Measurements from ENCODE around the gene C6orf52.
"Not testable (repeated sequence)": the region's sequence is repeated elsewhere in the genome, so short reads cannot be mapped to it uniquely, and the experiment has no call there.

Gene C6orf52

DNA sequence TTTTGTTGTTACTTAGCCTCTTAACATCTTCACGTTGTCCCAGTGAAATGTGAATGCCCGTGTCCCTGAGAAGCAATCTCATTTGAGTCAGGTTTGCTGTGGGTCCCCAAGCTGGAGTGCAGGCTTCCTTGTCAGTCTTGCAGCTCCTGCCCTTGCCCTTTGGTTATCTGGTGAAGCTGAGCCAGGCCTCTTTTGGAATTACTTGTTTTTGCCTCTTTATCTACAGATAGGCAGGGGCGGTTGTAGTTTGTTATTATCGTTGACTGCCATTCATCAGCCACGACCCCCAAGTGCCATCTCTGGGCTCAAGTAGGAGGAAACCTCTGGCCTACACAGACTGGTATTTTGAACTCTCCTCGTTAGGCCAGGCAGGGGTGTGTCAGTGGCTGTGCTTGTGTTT lies 30.6 kb upstream of the C6orf52 start:
- Histone ChIP-seq H3K4me1 (ENCODE audit: control insufficient read depth, insufficient read depth, low read length, poor library complexity, severe bottlenecking) (peaks cover 6% of the 10 kb centered on the region), H3K27ac (ENCODE audit: insufficient read depth, low read length, poor library complexity, severe bottlenecking) (no peak overlapping the region), H3K9me3 (ENCODE audit: control insufficient read depth, low read length) (no peaks in the 10 kb centered on the region), H3K27me3 (replicated peaks; ENCODE audit: control insufficient read depth, insufficient read depth, low read length, poor library complexity, severe bottlenecking) (no peaks in the 10 kb centered on the region), H3K4me3 (ENCODE audit: insufficient read depth, low read depth, low read length, poor library complexity, severe bottlenecking) (no peak overlapping the region), H3K36me3 (ENCODE audit: control insufficient read depth, insufficient read depth, low read length) (peaks cover 9% of the 10 kb centered on the region)
- no peak for DNase-seq

DNA sequence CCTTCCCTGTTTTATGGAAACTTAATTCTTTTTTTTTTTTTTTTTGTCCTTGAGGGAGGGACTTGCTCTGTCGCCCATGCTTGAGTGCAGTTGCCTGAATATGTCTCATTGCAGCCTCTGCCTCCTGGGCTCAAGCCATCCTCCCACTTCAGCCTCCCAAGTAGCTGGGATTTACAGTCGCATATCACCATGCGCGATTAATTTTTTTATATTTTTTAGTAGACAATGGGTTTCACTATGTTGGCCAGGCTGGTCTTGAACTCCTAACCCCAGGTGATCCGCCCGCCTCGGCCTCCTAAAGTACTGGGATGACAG lies 29.1 kb upstream of the C6orf52 start:
- Histone ChIP-seq H3K4me3 (ENCODE audit: insufficient read depth, low read depth, low read length, poor library complexity, severe bottlenecking) (peak overlapping the region; percentile 62), H3K9me3 (ENCODE audit: control insufficient read depth, low read length) (no peaks in the 10 kb centered on the region), H3K36me3 (ENCODE audit: control insufficient read depth, insufficient read depth, low read length) (peaks cover under 1% of the 10 kb centered on the region), H3K27ac (ENCODE audit: insufficient read depth, low read length, poor library complexity, severe bottlenecking) (peak overlapping the region; percentile 61), H3K27me3 (replicated peaks; ENCODE audit: control insufficient read depth, insufficient read depth, low read length, poor library complexity, severe bottlenecking) (no peaks in the 10 kb centered on the region), H3K4me1 (ENCODE audit: control insufficient read depth, insufficient read depth, low read length, poor library complexity, severe bottlenecking) (peaks cover 6% of the 10 kb centered on the region)
- DNase-seq = no peak

GRCh38 chr6:10722820-10723566 lies 28.6 kb upstream of the C6orf52 start, which contains the start of gene TMEM14C:
Gene TMEM14C (plus strand): TSS chr6:10723070. CDS start chr6:10724614, 1,544 bp downstream.
- no peaks in the 10 kb centered on the region for H3K27me3 ChIP-seq (replicated peaks; ENCODE audit: control insufficient read depth, insufficient read depth, low read length, poor library complexity, severe bottlenecking)
- peaks cover 6% of the 10 kb centered on the region for H3K4me1 ChIP-seq (ENCODE audit: control insufficient read depth, insufficient read depth, low read length, poor library complexity, severe bottlenecking)
- H3K27ac ChIP-seq (ENCODE audit: insufficient read depth, low read length, poor library complexity, severe bottlenecking) = peak within 1 kb of the TSS; percentile 61
- DNase-seq = peak; percentile 69 to 73 (median 72)
- no peaks in the 10 kb centered on the region for H3K36me3 ChIP-seq (ENCODE audit: control insufficient read depth, insufficient read depth, low read length)
- peak within 1 kb of the TSS; percentile 62 for H3K4me3 ChIP-seq (ENCODE audit: insufficient read depth, low read depth, low read length, poor library complexity, severe bottlenecking)
- no peaks in the 10 kb centered on the region for H3K9me3 ChIP-seq (ENCODE audit: control insufficient read depth, low read length)

DNA sequence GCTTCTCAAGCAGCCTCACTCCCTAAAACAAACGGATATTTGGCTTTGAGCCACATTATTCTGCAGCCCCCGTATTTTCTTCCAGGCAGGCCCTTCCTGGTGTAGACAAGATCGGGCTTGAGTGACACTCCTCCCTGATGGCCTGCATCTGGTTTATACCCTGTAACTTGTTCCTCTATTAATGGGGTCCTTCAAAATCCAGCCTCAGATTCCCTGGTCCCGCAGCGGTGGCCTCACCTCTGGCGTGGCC lies 28.1 kb upstream of the C6orf52 start:
- Histone ChIP-seq H3K4me3 (ENCODE audit: insufficient read depth, low read depth, low read length, poor library complexity, severe bottlenecking) (peak overlapping the region; percentile 62), H3K27me3 (replicated peaks; ENCODE audit: control insufficient read depth, insufficient read depth, low read length, poor library complexity, severe bottlenecking) (no peaks in the 10 kb centered on the region), H3K36me3 (ENCODE audit: control insufficient read depth, insufficient read depth, low read length) (no peaks in the 10 kb centered on the region), H3K9me3 (ENCODE audit: control insufficient read depth, low read length) (no peaks in the 10 kb centered on the region), H3K27ac (ENCODE audit: insufficient read depth, low read length, poor library complexity, severe bottlenecking) (peak overlapping the region; percentile 61), H3K4me1 (ENCODE audit: control insufficient read depth, insufficient read depth, low read length, poor library complexity, severe bottlenecking) (peaks cover 6% of the 10 kb centered on the region)
- no peak for DNase-seq

DNA sequence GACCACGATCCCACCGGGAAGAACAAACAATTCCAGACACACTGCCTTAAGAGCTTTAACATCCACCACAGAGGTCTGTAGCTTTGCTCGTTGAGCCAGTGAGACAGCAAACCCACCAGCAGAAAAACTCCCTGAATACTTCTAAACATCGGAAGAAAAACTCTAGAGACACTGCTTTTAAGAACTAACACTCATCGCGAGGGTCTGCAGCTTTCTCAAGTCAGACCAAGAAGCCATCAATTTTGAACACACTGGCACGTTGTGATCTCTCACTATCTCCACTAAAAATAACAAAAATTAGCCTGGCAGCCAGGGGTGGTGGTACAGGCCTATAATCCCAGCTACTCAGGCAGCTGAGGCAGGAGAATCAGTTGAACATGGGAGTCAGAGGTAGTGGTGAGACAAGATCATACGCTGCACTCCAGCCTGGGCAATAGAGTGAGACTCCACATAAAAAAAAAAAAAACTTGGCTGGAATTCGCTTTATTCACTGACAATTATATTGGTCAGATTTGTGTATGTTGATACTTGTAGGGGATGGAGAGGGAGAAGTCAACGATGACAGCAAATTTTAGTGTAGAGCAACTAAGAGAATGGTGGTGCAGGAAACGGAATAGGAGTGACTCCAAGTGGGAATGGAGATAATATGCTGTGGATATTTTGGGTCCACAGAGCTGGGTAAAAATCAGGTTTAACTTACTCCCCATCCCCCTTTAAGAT lies 27.6 kb upstream of the C6orf52 start:
- H3K4me3 ChIP-seq (ENCODE audit: insufficient read depth, low read depth, low read length, poor library complexity, severe bottlenecking) = peak overlapping the region; percentile 62
- no peaks in the 10 kb centered on the region for H3K36me3 ChIP-seq (ENCODE audit: control insufficient read depth, insufficient read depth, low read length)
- H3K4me1 ChIP-seq (ENCODE audit: control insufficient read depth, insufficient read depth, low read length, poor library complexity, severe bottlenecking) = peaks cover 6% of the 10 kb centered on the region
- DNase-seq = no peak
- H3K27ac ChIP-seq (ENCODE audit: insufficient read depth, low read length, poor library complexity, severe bottlenecking) = peak overlapping the region; percentile 61
- no peaks in the 10 kb centered on the region for H3K27me3 ChIP-seq (replicated peaks; ENCODE audit: control insufficient read depth, insufficient read depth, low read length, poor library complexity, severe bottlenecking)
- no peaks in the 10 kb centered on the region for H3K9me3 ChIP-seq (ENCODE audit: control insufficient read depth, low read length)

GRCh38 chr6:10720960-10721849 lies 26.8 kb upstream of the C6orf52 start:
- Histone ChIP-seq H3K27ac (ENCODE audit: insufficient read depth, low read length, poor library complexity, severe bottlenecking) (peak overlapping the region; percentile 71), H3K4me3 (ENCODE audit: insufficient read depth, low read depth, low read length, poor library complexity, severe bottlenecking) (peak overlapping the region; percentile 63)
- not testable (repeated sequence) for DNase-seq; H3K4me1 ChIP-seq (ENCODE audit: control insufficient read depth, insufficient read depth, low read length, poor library complexity, severe bottlenecking); H3K36me3 ChIP-seq (ENCODE audit: control insufficient read depth, insufficient read depth, low read length); H3K9me3 ChIP-seq (ENCODE audit: control insufficient read depth, low read length); H3K27me3 ChIP-seq (replicated peaks; ENCODE audit: control insufficient read depth, insufficient read depth, low read length, poor library complexity, severe bottlenecking)

DNA sequence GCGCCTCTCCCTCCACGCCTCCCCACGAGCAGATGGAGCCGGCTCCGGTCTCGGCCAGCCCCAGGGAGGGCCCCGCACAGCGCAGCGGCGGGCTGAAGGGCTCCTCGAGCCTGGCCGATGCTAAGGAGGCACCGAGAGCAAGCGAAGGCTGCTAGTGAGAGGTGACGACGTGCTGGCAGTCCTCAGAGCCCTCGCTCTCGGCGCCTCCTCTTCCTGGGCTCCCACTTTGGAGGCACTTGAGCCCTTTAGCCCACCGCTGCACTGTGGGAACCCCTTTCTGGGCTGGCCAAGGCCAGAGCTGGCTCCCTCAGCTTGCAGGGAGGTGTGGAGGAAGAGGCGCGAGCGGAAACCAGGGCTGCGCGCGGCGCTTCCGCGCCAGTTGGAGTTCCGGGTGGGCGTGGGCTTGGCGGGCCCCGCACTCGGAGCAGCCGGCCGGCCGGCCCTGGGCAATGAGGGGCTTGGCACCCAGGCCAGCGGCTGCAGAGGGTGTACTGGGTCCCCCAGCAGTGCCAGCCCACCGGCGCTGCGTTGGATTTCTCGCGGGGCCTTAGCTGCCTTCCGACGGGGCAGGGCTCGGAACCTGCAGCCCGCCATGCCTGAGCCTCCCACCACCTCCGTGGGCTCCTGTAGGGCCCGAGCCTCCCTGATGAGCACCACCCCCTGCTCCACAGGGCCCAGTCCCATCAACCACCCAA lies 26.0 kb upstream of the C6orf52 start:
- Histone ChIP-seq H3K27ac (ENCODE audit: insufficient read depth, low read length, poor library complexity, severe bottlenecking) (peak overlapping the region; percentile 71), H3K9me3 (ENCODE audit: control insufficient read depth, low read length) (no peaks in the 10 kb centered on the region), H3K36me3 (ENCODE audit: control insufficient read depth, insufficient read depth, low read length) (no peaks in the 10 kb centered on the region), H3K4me1 (ENCODE audit: control insufficient read depth, insufficient read depth, low read length, poor library complexity, severe bottlenecking) (peaks cover 6% of the 10 kb centered on the region), H3K27me3 (replicated peaks; ENCODE audit: control insufficient read depth, insufficient read depth, low read length, poor library complexity, severe bottlenecking) (no peaks in the 10 kb centered on the region), H3K4me3 (ENCODE audit: insufficient read depth, low read depth, low read length, poor library complexity, severe bottlenecking) (peak overlapping the region; percentile 63)
- DNase-seq = peak; percentile 31 to 50 (median 41)

- DNase-seq = no peak
- Histone ChIP-seq H3K27me3 (replicated peaks; ENCODE audit: control insufficient read depth, insufficient read depth, low read length, poor library complexity, severe bottlenecking) (no peaks in the 10 kb centered on the region), H3K4me3 (ENCODE audit: insufficient read depth, low read depth, low read length, poor library complexity, severe bottlenecking) (peak overlapping the region; percentile 63), H3K9me3 (ENCODE audit: control insufficient read depth, low read length) (no peaks in the 10 kb centered on the region), H3K4me1 (ENCODE audit: control insufficient read depth, insufficient read depth, low read length, poor library complexity, severe bottlenecking) (peaks cover 6% of the 10 kb centered on the region), H3K36me3 (ENCODE audit: control insufficient read depth, insufficient read depth, low read length) (no peaks in the 10 kb centered on the region), H3K27ac (ENCODE audit: insufficient read depth, low read length, poor library complexity, severe bottlenecking) (peak overlapping the region; percentile 71)
Observed at GRCh38 chr6:10719964-10720264, 25.5 kb upstream of the C6orf52 start.

DNA sequence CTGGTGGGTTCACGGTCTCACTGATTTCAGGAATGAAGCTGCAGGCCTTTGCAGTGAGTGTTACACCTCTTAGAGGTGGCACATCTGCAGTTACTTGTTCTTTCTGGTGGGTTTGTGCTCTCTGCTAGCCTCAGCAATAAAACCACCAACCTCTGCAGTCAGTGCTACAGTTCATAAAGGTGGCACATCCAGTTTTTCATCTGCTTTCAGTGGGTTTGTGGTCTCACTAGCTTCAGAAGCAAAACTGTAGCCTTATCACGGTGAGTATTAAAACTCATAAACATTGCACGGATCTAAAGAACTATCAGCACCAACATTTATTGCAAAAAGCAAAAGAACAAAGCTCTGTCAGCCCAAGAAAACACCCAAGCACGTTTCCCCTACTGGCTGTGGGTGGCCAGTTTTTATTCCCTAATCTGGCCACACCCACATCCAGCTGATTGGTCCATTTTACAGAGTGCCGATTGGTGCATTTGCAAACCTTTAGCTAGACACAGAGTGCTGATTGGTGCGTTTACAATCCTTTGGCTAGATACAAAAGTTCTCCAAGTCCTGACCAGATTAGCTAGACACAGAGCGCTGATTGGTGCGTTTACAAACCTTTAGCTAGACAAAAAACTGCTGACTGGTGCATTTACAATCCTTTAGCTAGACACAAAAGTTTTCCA lies 25.0 kb upstream of the C6orf52 start:
- DNase-seq = no peak
- H3K36me3 ChIP-seq (ENCODE audit: control insufficient read depth, insufficient read depth, low read length) = no peaks in the 10 kb centered on the region
- H3K4me1 ChIP-seq (ENCODE audit: control insufficient read depth, insufficient read depth, low read length, poor library complexity, severe bottlenecking) = peaks cover 6% of the 10 kb centered on the region
- H3K27ac ChIP-seq (ENCODE audit: insufficient read depth, low read length, poor library complexity, severe bottlenecking) = no peak overlapping the region
- H3K27me3 ChIP-seq (replicated peaks; ENCODE audit: control insufficient read depth, insufficient read depth, low read length, poor library complexity, severe bottlenecking) = no peaks in the 10 kb centered on the region
- H3K4me3 ChIP-seq (ENCODE audit: insufficient read depth, low read depth, low read length, poor library complexity, severe bottlenecking) = peak overlapping the region; percentile 63
- H3K9me3 ChIP-seq (ENCODE audit: control insufficient read depth, low read length) = no peaks in the 10 kb centered on the region

Measured in effector memory CD4-positive, alpha-beta T cell (primary cell).